Measurements from ENCODE around the gene ATXN10. TPM values are rescaled to one million over a fixed set of nuclear protein-coding genes. Genes with fewer than 3 reads are reported as not detected.

ATXN10 gene
- total RNA-seq, 2 donors from 2014 or later: 74.0 to 97.0 TPM

DNA sequence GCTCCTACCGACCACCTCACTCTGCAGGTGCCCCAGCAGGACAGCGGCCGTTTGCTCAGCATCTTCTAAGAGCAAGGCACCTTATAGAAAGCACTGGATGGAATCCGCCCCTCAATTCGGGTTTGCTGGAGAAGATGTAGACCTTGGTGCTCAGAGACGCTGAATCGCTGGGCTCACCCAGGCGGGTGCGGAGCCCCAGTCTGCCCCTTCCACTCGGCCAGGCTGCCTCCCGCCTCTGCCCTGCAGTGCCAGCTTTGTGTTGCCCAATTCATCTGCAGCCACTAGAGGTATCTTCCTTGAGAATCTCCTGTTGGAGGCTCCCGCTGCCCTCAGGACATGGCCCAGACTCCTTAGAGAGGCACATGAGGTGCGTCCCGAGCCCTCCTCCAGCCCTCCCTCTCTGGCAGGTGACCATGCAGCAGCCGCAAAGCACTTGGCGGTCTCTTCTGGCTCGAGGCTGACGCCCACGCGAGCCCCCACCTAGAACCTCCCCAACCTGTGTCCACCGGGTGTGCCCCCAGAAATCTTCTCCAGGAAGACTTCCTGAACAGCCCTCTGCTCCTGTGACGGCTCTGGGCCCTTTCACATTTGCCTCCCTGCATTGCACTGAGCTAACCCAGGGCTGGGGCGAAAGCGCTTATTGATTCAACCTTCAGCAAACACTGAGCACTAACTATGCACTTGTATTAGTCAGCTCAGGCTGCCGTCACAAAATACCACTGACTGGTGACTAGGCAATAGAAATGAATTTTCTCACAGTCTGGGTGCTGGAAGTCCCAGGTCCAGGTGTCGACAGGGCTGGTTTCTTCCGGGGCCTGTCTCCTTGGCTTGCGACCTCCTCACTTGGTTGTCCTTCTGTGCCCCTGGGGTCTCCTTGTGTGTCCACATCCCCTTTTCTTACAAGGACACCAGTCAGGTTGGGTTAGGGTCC is 187.9 kb downstream of the ATXN10 start:
- H3K4me3 Mint-ChIP-seq: no peak overlapping the region
- no peak overlapping the region for H3K27ac Mint-ChIP-seq
- no peaks in the 10 kb centered on the region for H3K9me3 Mint-ChIP-seq
- no peak for ATAC-seq
- no peaks in the 10 kb centered on the region for H3K36me3 Mint-ChIP-seq
- no peak for DNase-seq (ENCODE audit: low spot score)
- peaks cover 0 to 4% of the 10 kb centered on the region in 2 donors for H3K4me1 Mint-ChIP-seq (ENCODE audit: low read depth in 2 of 2)
- H3K27me3 Mint-ChIP-seq: peaks cover 4 to 8% of the 10 kb centered on the region in 2 donors

DNA sequence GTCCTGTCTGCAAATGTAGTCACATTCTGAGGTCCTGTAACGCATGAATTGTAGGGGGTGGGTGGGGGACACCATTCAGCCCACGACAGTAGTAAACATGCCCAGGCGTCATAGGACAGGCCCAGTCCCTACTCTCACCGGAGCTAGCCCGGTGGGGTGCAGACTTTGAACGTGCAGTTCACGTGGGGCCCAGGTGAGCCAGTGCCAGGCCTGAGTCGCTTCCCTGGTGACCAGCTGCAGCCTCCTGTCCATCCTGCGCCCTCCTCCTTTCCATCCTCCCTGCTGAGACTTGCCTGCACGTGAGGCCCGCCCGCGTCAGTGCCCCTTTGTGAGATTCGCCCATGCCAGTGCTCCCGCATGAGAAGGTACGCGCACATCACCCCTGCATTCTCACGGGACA is 188.6 kb downstream of the ATXN10 start:
- ATAC-seq (no peak), DNase-seq (ENCODE audit: low spot score) (no peak)
- no peaks in the 10 kb centered on the region for H3K9me3 Mint-ChIP-seq
- H3K4me3 Mint-ChIP-seq: no peak overlapping the region
- H3K27me3 Mint-ChIP-seq: peaks cover 11 to 15% of the 10 kb centered on the region in 2 donors
- H3K27ac Mint-ChIP-seq: no peak overlapping the region
- no peaks in the 10 kb centered on the region for H3K36me3 Mint-ChIP-seq
- peaks cover 0 to 6% of the 10 kb centered on the region in 2 donors for H3K4me1 Mint-ChIP-seq (ENCODE audit: low read depth in 2 of 2)

GRCh38 chr22:45861259-45861658 is 189.6 kb downstream of the ATXN10 start:
- H3K27me3 Mint-ChIP-seq: peaks cover 12 to 15% of the 10 kb centered on the region in 2 donors
- DNase-seq (ENCODE audit: low spot score) (no peak), ATAC-seq (no peak)
- peaks cover 0 to 6% of the 10 kb centered on the region in 2 donors for H3K4me1 Mint-ChIP-seq (ENCODE audit: low read depth in 2 of 2)
- no peaks in the 10 kb centered on the region for H3K9me3 Mint-ChIP-seq
- no peak overlapping the region for H3K4me3 Mint-ChIP-seq
- H3K36me3 Mint-ChIP-seq: no peaks in the 10 kb centered on the region
- no peak overlapping the region for H3K27ac Mint-ChIP-seq

- Mint-ChIP-seq H3K4me1 (ENCODE audit: low read depth in 2 of 2) (peaks cover 0 to 15% of the 10 kb centered on the region in 2 donors), H3K27me3 (peaks cover 26 to 29% of the 10 kb centered on the region in 2 donors), H3K36me3 (no peaks in the 10 kb centered on the region), H3K9me3 (no peaks in the 10 kb centered on the region), H3K4me3 (no peak overlapping the region), H3K27ac (no peak overlapping the region)
- ATAC-seq (peak; percentile 59 to 64), DNase-seq (ENCODE audit: low spot score) (peak; percentile 79)
Observed at GRCh38 chr22:45863981-45864751, 192.5 kb downstream of the ATXN10 start.

- no peak overlapping the region for H3K4me3 Mint-ChIP-seq
- H3K27me3 Mint-ChIP-seq: peaks cover 26 to 29% of the 10 kb centered on the region in 2 donors
- DNase-seq (ENCODE audit: low spot score): no peak
- H3K4me1 Mint-ChIP-seq (ENCODE audit: low read depth in 2 of 2): peaks cover 0 to 15% of the 10 kb centered on the region in 2 donors
- no peak for ATAC-seq
- no peak overlapping the region for H3K27ac Mint-ChIP-seq
- no peaks in the 10 kb centered on the region for H3K36me3 Mint-ChIP-seq
- H3K9me3 Mint-ChIP-seq: no peaks in the 10 kb centered on the region
Observed at GRCh38 chr22:45864959-45865476, 193.4 kb downstream of the ATXN10 start.

DNA sequence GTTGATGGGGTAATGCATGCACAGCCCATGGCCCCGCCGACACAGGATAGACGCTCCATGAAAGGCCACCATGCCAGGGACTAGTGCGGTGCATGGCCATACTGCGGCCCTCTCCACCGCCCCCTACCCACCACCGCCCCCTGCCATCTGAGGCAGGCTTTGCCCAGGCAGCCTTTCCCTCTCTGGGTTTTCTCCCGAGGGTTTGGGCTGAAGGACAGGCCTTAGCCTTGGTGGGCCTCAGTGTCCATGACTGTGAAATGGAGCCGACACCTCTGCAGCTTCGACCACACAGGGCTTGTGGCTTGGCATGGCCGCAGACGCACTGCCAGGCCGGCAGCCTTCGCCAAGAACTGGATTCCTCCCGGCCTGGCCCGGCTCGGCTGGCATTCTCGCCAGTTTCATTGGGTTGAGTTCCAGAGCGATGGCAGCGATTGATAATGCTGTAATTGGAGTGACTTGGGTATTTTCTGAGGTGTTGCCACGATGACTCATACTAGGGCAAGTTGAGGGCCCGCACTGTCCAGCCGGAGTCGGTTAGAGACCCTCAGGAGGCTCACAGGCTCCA is 194.0 kb downstream of the ATXN10 start:
- H3K4me3 Mint-ChIP-seq: no peak overlapping the region
- H3K36me3 Mint-ChIP-seq: no peaks in the 10 kb centered on the region
- no peaks in the 10 kb centered on the region for H3K9me3 Mint-ChIP-seq
- H3K27ac Mint-ChIP-seq: no peak overlapping the region
- peaks cover 0 to 15% of the 10 kb centered on the region in 2 donors for H3K4me1 Mint-ChIP-seq (ENCODE audit: low read depth in 2 of 2)
- DNase-seq (ENCODE audit: low spot score) (no peak), ATAC-seq (no peak)
- peaks cover 26 to 34% of the 10 kb centered on the region in 2 donors for H3K27me3 Mint-ChIP-seq

- no peaks in the 10 kb centered on the region for H3K36me3 Mint-ChIP-seq
- H3K27me3 Mint-ChIP-seq: peaks cover 26 to 35% of the 10 kb centered on the region in 2 donors
- no peaks in the 10 kb centered on the region for H3K9me3 Mint-ChIP-seq
- H3K4me1 Mint-ChIP-seq (ENCODE audit: low read depth in 2 of 2): peaks cover 0 to 15% of the 10 kb centered on the region in 2 donors
- H3K4me3 Mint-ChIP-seq: no peak overlapping the region
- DNase-seq (ENCODE audit: low spot score): no peak
- H3K27ac Mint-ChIP-seq: no peak overlapping the region
- ATAC-seq: peak in 1 of 2 donors; percentile 8
Observed at GRCh38 chr22:45866126-45866645, 194.6 kb downstream of the ATXN10 start.

DNA sequence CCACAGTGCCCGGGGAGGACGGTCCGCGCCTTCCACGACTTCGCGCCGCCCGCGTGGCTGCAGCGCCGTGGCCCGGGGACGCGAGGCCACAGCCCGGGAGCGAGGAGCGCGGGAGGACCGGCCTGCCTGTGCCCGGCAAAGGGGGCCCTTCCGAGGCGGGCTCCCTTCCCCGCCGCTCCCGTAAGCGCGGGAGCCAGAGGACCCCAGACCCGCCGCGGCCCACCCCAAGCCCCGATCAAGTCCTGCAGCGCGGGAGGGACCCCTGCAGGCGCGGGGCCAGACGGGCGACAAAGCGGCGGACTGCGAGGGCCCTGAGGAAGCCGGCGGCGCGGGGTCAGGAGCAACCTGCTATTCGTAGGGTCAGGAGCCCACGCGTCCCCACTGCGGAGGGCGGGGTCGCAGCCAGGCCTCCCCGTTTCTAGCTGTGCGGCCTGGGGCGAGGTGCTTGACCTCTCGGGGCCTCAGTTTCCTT is 195.0 kb downstream of the ATXN10 start:
- no peak for DNase-seq (ENCODE audit: low spot score)
- H3K27me3 Mint-ChIP-seq: peaks cover 26 to 35% of the 10 kb centered on the region in 2 donors
- H3K4me1 Mint-ChIP-seq (ENCODE audit: low read depth in 2 of 2): peaks cover 0 to 15% of the 10 kb centered on the region in 2 donors
- H3K36me3 Mint-ChIP-seq: no peaks in the 10 kb centered on the region
- ATAC-seq: peak in 1 of 2 donors; percentile 9
- no peaks in the 10 kb centered on the region for H3K9me3 Mint-ChIP-seq
- H3K27ac Mint-ChIP-seq: no peak overlapping the region
- no peak overlapping the region for H3K4me3 Mint-ChIP-seq

DNA sequence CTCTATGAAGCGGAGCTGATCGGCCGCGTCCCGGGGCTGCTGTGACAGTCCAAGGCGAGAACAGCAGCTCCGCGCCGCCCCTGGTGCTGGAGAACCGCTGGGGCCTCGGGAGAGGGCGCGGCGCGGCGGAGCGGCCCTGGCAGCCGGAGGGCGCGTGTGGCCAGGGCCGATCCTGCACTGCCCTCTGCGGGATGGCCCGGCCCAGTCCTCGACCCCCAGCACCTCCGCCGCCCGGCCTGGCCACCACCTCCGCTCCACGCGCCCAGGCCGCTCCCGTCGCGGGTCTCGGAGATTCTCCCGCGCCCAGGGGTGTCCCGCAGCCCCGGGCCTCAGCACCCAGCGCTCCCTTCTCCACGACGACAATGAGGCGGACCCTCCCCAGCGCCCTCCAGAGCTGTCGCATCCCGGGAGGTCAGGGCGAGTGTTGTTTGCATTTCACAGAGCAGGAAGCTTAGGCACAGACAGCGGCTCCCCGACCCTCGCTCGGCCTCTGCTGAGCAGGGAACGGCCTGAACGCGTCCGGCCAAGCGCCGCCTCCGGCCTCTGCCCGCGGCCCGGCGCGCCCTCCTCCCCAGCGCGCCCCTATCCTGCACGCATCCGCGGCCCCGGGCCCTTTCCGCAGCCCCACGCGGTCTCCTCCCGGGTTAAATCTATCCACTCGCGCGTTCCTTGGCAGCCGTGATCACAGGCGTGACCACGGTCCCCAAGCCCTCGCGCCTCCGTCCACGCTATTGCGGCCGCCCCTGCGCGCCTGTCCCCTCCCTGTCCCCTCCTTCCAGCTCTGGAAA is 195.7 kb downstream of the ATXN10 start:
- peak in 1 of 2 donors; percentile 30 for ATAC-seq
- no peaks in the 10 kb centered on the region for H3K36me3 Mint-ChIP-seq
- peaks cover 0 to 15% of the 10 kb centered on the region in 2 donors for H3K4me1 Mint-ChIP-seq (ENCODE audit: low read depth in 2 of 2)
- no peaks in the 10 kb centered on the region for H3K9me3 Mint-ChIP-seq
- H3K4me3 Mint-ChIP-seq: no peak overlapping the region
- no peak for DNase-seq (ENCODE audit: low spot score)
- peaks cover 26 to 35% of the 10 kb centered on the region in 2 donors for H3K27me3 Mint-ChIP-seq
- no peak overlapping the region for H3K27ac Mint-ChIP-seq

DNA sequence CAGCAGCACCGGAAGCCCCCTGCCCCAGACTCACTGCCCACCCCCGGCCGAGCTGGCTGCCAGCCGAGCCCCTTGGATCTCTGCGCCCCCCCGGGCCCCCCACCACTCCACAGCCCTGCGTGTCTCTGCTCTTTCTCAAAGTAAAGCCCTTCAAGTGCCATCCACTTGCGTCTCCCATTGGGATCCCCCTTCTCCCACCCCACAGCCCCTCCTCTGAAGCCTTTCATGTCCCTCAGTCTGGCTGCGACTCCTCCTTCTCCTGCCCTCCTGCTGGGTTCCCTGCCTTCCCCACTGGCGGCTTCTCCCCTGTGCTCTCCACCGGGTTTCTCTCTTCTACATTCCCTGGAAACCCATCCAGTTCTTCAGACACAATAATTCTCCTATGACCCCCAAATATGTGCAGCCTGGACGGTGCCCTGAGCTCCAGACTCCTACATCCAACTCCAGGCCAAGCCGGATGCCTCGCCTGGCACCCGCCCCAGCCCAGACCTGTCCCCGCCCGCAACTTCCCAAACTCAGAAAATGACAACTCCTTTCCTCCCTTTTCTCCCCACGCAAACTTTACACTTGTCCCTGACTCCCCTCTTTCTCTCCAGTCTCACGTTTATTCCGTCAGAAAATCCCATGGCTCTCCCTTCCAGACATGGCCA is 196.4 kb downstream of the ATXN10 start:
- Mint-ChIP-seq H3K36me3 (peaks cover 6% of the 10 kb centered on the region), H3K27me3 (peaks cover 33 to 40% of the 10 kb centered on the region in 2 donors), H3K27ac (no peak overlapping the region), H3K4me1 (ENCODE audit: low read depth in 2 of 2) (peaks cover 0 to 15% of the 10 kb centered on the region in 2 donors), H3K9me3 (peaks cover 4% of the 10 kb centered on the region), H3K4me3 (no peak overlapping the region)
- ATAC-seq (no peak), DNase-seq (ENCODE audit: low spot score) (no peak)

- H3K4me3 Mint-ChIP-seq: no peak overlapping the region
- H3K27me3 Mint-ChIP-seq: peaks cover 33 to 39% of the 10 kb centered on the region in 2 donors
- H3K36me3 Mint-ChIP-seq: peaks cover 6% of the 10 kb centered on the region
- peaks cover 0 to 15% of the 10 kb centered on the region in 2 donors for H3K4me1 Mint-ChIP-seq (ENCODE audit: low read depth in 2 of 2)
- no peak overlapping the region for H3K27ac Mint-ChIP-seq
- peak in 1 of 2 donors; percentile 18 for ATAC-seq
- peaks cover 5% of the 10 kb centered on the region for H3K9me3 Mint-ChIP-seq
- no peak for DNase-seq (ENCODE audit: low spot score)
Observed at GRCh38 chr22:45868571-45869339, 197.1 kb downstream of the ATXN10 start.

Measured in natural killer cell treated with Interleukin-12 subunit alpha and Interleukin-12 subunit beta and Interleukin-15 and Interleukin-18, amount 100 ng/mL, for 72 hours (primary cell).